ENCODE measurements around the gene OR2F2. TPM values are rescaled to one million over a fixed set of nuclear protein-coding genes. Genes with fewer than 3 reads are reported as not detected.

The OR2F2 gene
- total RNA-seq, 4 donors from 2014 or later, result not detected

DNA sequence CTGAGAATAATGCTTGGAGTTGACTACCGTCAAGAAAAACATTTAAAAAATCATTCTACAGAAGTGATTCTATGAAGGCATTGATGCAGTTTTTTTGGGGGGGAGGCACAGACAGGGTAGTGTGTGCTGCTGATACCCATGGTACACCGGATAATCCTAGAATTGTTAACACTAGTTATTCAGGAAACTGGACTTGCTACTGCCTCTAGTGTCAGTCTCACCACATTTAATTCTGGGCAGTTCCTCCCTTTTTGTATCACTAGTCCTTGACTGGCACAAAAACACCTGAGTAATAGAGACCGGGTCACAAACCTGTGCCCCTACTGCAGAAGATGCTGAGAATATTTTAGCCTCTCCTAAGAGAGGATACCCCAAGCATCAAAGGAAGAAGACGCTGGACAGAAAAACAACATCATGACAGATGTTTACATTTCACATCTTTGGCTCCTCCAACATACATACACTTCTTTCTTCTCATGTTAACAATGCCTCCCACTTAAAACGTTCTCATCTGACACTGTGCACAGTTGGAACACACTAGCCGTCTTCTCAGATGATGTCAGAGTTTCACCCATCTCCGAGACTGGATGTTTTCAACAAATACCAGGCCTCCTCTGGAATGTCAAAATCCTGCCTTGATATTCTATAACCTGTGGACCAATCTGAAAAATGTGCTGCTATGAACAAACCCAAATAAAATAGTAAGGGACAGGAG is 19.9 kb upstream of the OR2F2 start:
- H3K27ac ChIP-seq, result no peak overlapping the region
- intact Hi-C loops (cut with DNase I; ENCODE audit: low total_unique reads), result no loop called here
- no peak for DNase-seq
- H3K9me3 ChIP-seq, result no peaks in the 10 kb centered on the region
- H3K27me3 ChIP-seq, result no peaks in the 10 kb centered on the region
- no peak overlapping the region for H3K4me3 ChIP-seq
- H3K4me1 ChIP-seq, result peaks cover 0 to 4% of the 10 kb centered on the region in 2 donors
- H3K36me3 ChIP-seq, result no peaks in the 10 kb centered on the region
- TF ChIP-seq POLR2A (IDR thresholded peaks at IDR 0.05), result no peak
- TF ChIP-seq, protein P1, sequence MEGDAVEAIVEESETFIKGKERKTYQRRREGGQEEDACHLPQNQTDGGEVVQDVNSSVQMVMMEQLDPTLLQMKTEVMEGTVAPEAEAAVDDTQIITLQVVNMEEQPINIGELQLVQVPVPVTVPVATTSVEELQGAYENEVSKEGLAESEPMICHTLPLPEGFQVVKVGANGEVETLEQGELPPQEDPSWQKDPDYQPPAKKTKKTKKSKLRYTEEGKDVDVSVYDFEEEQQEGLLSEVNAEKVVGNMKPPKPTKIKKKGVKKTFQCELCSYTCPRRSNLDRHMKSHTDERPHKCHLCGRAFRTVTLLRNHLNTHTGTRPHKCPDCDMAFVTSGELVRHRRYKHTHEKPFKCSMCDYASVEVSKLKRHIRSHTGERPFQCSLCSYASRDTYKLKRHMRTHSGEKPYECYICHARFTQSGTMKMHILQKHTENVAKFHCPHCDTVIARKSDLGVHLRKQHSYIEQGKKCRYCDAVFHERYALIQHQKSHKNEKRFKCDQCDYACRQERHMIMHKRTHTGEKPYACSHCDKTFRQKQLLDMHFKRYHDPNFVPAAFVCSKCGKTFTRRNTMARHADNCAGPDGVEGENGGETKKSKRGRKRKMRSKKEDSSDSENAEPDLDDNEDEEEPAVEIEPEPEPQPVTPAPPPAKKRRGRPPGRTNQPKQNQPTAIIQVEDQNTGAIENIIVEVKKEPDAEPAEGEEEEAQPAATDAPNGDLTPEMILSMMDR (IDR thresholded peaks at IDR 0.05), result no peak

- Histone ChIP-seq H3K9me3 (no peaks in the 10 kb centered on the region), H3K27me3 (no peaks in the 10 kb centered on the region), H3K4me1 (no peaks in the 10 kb centered on the region), H3K4me3 (no peak overlapping the region), H3K36me3 (no peaks in the 10 kb centered on the region), H3K27ac (no peak overlapping the region)
- DNase-seq, result no peak
- TF ChIP-seq, protein P1 (IDR thresholded peaks at IDR 0.05), result no peak
- no peak for TF ChIP-seq POLR2A (IDR thresholded peaks at IDR 0.05)
- intact Hi-C loops (cut with DNase I; ENCODE audit: low total_unique reads), result no loop called here
Observed at GRCh38 chr7:143924851-143925250, 10.2 kb upstream of the OR2F2 start.

DNA sequence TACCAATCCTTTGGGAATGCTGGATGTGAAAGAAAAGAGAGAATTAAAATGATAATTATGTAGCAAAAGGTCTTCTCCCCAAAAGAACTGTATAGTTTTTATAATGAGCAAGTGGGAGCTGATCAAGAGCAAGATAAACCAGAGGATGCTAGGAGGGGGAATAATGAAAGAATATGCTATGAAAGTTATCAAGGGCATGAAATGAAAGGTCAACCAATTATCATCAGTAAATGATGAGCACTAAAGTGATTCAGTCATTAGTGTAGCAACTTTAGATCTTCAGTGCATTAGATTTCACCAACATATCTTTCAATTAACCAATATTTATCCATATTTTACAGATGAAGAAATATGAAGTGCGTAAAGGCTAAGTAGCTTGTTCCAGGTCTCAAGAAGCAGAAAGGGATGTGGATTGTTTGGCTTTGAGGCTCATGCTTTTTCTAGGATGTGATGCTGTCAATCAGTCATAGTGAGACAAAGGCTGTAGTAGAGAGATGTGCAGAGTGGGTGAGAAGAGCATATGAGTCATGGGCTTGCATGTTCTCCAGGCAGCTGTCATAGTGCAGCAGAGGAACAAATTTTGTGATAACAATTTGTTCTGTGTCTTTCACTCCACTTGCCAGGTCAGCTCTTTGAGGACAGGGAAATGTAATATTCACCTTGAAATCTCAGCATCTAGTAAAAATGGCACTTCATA is 5.7 kb upstream of the OR2F2 start:
- intact Hi-C loops (cut with DNase I; ENCODE audit: low total_unique reads), result no loop called here
- peaks cover 0 to 4% of the 10 kb centered on the region in 2 donors for H3K9me3 ChIP-seq
- H3K4me1 ChIP-seq, result no peaks in the 10 kb centered on the region
- no peak overlapping the region for H3K4me3 ChIP-seq
- no peaks in the 10 kb centered on the region for H3K36me3 ChIP-seq
- TF ChIP-seq, protein P1 (IDR thresholded peaks at IDR 0.05), result no peak
- no peak for TF ChIP-seq POLR2A (IDR thresholded peaks at IDR 0.05)
- no peak overlapping the region for H3K27ac ChIP-seq
- H3K27me3 ChIP-seq, result no peaks in the 10 kb centered on the region
- no peak for DNase-seq

GRCh38 chr7:143931739-143932138 is 3.3 kb upstream of the OR2F2 start:
- DNase-seq, result no peak
- H3K27me3 ChIP-seq, result no peaks in the 10 kb centered on the region
- no peaks in the 10 kb centered on the region for H3K36me3 ChIP-seq
- intact Hi-C loops (cut with DNase I; ENCODE audit: low total_unique reads), result no loop called here
- TF ChIP-seq, protein P1 (IDR thresholded peaks at IDR 0.05), result no peak
- TF ChIP-seq POLR2A (IDR thresholded peaks at IDR 0.05), result no peak
- H3K4me1 ChIP-seq, result no peaks in the 10 kb centered on the region
- no peak overlapping the region for H3K27ac ChIP-seq
- no peak overlapping the region for H3K4me3 ChIP-seq
- peaks cover 0 to 4% of the 10 kb centered on the region in 2 donors for H3K9me3 ChIP-seq

Data from uterus (tissue), 4 donors.